ENCODE data around the gene SENP5. TPM values are rescaled to one million over a fixed set of nuclear protein-coding genes. Genes with fewer than 3 reads are reported as not detected.

The SENP5 gene
- total and polyA plus RNA-seq, 9 of the 15 experiments (the other 6 are each of a cell fraction or from before 2014, with no cell fraction given) = 18.3 to 59.7 (median 35.8) TPM

GRCh38 chr3:196942226-196942914 is 74.7 kb downstream of the SENP5 start, which contains the start of gene NCBP2 (continued):
- TF ChIP-seq STAT6 (CRISPR knock-in tag; IDR thresholded peaks at IDR 0.05) = 0 out of 2 replicates have a peak, but pooled peaks have one; percentile 10
- TF ChIP-seq GABPA (tag; conservative IDR thresholded peaks at IDR 0.05; ENCODE audit: low read depth) = peak; percentile 97
- peak; percentile 21; the same call in 1 of the 2 replicates for TF ChIP-seq PHB2 (IDR thresholded peaks at IDR 0.05; ENCODE audit: low read depth)
- TF ChIP-seq MGA (IDR thresholded peaks at IDR 0.05) = peak; percentile 87
- TF ChIP-seq FOXK1 (CRISPR knock-in tag; IDR thresholded peaks at IDR 0.05; ENCODE audit: borderline replicate concordance) = peak; percentile 52; the same call in 1 of the 2 replicates

All from K562 (cell line).